ENCODE data around the gene RSRC2. TPM values are rescaled to one million over a fixed set of nuclear protein-coding genes. Genes with fewer than 3 reads are reported as not detected.

The RSRC2 gene
- total RNA-seq, 1 experiment from 2014 or later: 64.9 TPM

- no peaks in the 10 kb centered on the region for H3K4me1 Mint-ChIP-seq
- WGBS (ENCODE audit: extremely low coverage, insufficient read length, low lambda C conversion rate): no CpG with 5 or more reads among the region's 2 CpGs
Measured at GRCh38 chr12:122474324-122474716, 52.4 kb downstream of the RSRC2 start.

More at GRCh38 chr12:122474324-122474716, 52.4 kb downstream of the RSRC2 start:
- Mint-ChIP-seq H3K27ac (no peak overlapping the region), H3K36me3 (ENCODE audit: insufficient read depth in 1 of 3, low read depth in 3 of 3) (peaks cover 35 to 68% (median 56%) of the 10 kb centered on the region in 3 experiments; a peak in 6 of 7 replicates), H3K9me3 (no peaks in the 10 kb centered on the region), H3K27me3 (ENCODE audit: low read depth) (no peaks in the 10 kb centered on the region), H3K4me3 (peak overlapping the region in 1 of 2 experiments; percentile 42; a peak in 1 of 5 replicates)
- DNase-seq: no peak
- Histone ChIP-seq H3K4me1 (ENCODE audit: insufficient read depth, low read length) (no peaks in the 10 kb centered on the region), H2BK120ac (ENCODE audit: low read depth, low read length, poor library complexity, severe bottlenecking) (no peak overlapping the region), H4K91ac (ENCODE audit: insufficient read length, low read depth, low read length) (no peak overlapping the region), H3K56ac (ENCODE audit: insufficient read length, low read depth, low read length) (no peak overlapping the region), H4K8ac (replicated peaks; ENCODE audit: insufficient read length, low read depth, low read length) (no peak overlapping the region), H3K27ac (ENCODE audit: insufficient read length, low read depth, low read length) (no peak overlapping the region), H3K23ac (ENCODE audit: insufficient read length, low read depth, low read length) (no peak overlapping the region), H3K18ac (ENCODE audit: insufficient read length, low read depth, low read length) (no peak overlapping the region), H3K27me3 (ENCODE audit: insufficient read depth, low read length) (no peaks in the 10 kb centered on the region), H2AK5ac (ENCODE audit: insufficient read length, low read length) (no peak overlapping the region), H3K4me2 (ENCODE audit: insufficient read depth, insufficient read length, low read length) (no peak overlapping the region), H2BK15ac (ENCODE audit: low read depth, low read length) (no peak overlapping the region), H2BK20ac (ENCODE audit: low read depth, low read length, poor library complexity, severe bottlenecking) (no peak overlapping the region), H2BK12ac (ENCODE audit: insufficient read length, low read depth, low read length) (no peak overlapping the region), H3K14ac (ENCODE audit: insufficient read depth, low read length) (no peak overlapping the region), H4K20me1 (ENCODE audit: control insufficient read depth, insufficient read depth, insufficient read length) (no peaks in the 10 kb centered on the region), H4K5ac (ENCODE audit: insufficient read length, low read depth, low read length) (no peak overlapping the region), H3T11ph (ENCODE audit: low read length) (no peak overlapping the region), H3K4ac (ENCODE audit: low read depth, low read length) (no peak overlapping the region), H3K9ac (ENCODE audit: extremely low read depth, insufficient read length, low read length) (no peak overlapping the region), H3K9me3 (ENCODE audit: control insufficient read depth, low read depth, low read length) (no peaks in the 10 kb centered on the region), H3K79me2 (ENCODE audit: insufficient read depth, low read length) (no peaks in the 10 kb centered on the region), H2AFZ (ENCODE audit: low read length) (no peak overlapping the region), H3K23me2 (ENCODE audit: insufficient read length, low read depth, low read length, poor library complexity, severe bottlenecking) (no peaks in the 10 kb centered on the region), H2BK5ac (ENCODE audit: insufficient read length, low read length) (no peak overlapping the region), H3K79me1 (ENCODE audit: insufficient read depth, low read depth, low read length, poor library complexity, severe bottlenecking) (no peaks in the 10 kb centered on the region)
- TF ChIP-seq CTCF (conservative IDR thresholded peaks at IDR 0.05): no peak
